ENCODE measurements around the gene SORL1.
"Not testable (repeated sequence)": the region's sequence is repeated elsewhere in the genome, so short reads cannot be mapped to it uniquely, and the experiment has no call there.

The SORL1 gene

GRCh38 chr11:121451986-121452608 is at the start of gene SORL1:
SORL1 (plus strand) TSS chr11:121452314; CDS start chr11:121452332, 18 bp downstream.
- peak within 1 kb of the TSS; percentile 96 for H3K4me3 ChIP-seq
- DNase-seq (ENCODE audit: low spot score), result peak; percentile 83
- peak within 1 kb of the TSS; percentile 39 to 69 for H3K27ac ChIP-seq
- TF ChIP-seq CTCF (IDR thresholded peaks at IDR 0.05), result peak; percentile 25

- no peak overlapping the region for H3K27ac ChIP-seq
- no peak for TF ChIP-seq CTCF (IDR thresholded peaks at IDR 0.05)
- H3K4me3 ChIP-seq, result no peak overlapping the region
- DNase-seq (ENCODE audit: low spot score), result no peak
Measured at GRCh38 chr11:121405646-121406045, 46.5 kb upstream of the SORL1 start.

- no peak for DNase-seq (ENCODE audit: low spot score)
- no peak for TF ChIP-seq CTCF (IDR thresholded peaks at IDR 0.05)
- H3K4me3 ChIP-seq, result no peak overlapping the region
- no peak overlapping the region for H3K27ac ChIP-seq
Measured at GRCh38 chr11:121406291-121406690, 45.8 kb upstream of the SORL1 start.

- TF ChIP-seq CTCF (IDR thresholded peaks at IDR 0.05), result no peak
- no peak for DNase-seq (ENCODE audit: low spot score)
- Histone ChIP-seq H3K4me3 (no peak overlapping the region), H3K27ac (no peak overlapping the region)
Measured at GRCh38 chr11:121408830-121409229, 43.3 kb upstream of the SORL1 start.

GRCh38 chr11:121410041-121410440 is 42.1 kb upstream of the SORL1 start:
- DNase-seq (ENCODE audit: low spot score); H3K4me3 ChIP-seq; H3K27ac ChIP-seq: not testable (repeated sequence)

- not testable (repeated sequence) for DNase-seq (ENCODE audit: low spot score); H3K27ac ChIP-seq; H3K4me3 ChIP-seq
Measured at GRCh38 chr11:121411330-121411729, 40.8 kb upstream of the SORL1 start.

- no peak for TF ChIP-seq CTCF (IDR thresholded peaks at IDR 0.05)
- no peak overlapping the region for H3K4me3 ChIP-seq
- no peak overlapping the region for H3K27ac ChIP-seq
- DNase-seq (ENCODE audit: low spot score), result no peak
Measured at GRCh38 chr11:121412000-121412587, 40.0 kb upstream of the SORL1 start.

- DNase-seq (ENCODE audit: low spot score), result no peak
- Histone ChIP-seq H3K4me3 (no peak overlapping the region), H3K27ac (no peak overlapping the region)
- TF ChIP-seq CTCF (IDR thresholded peaks at IDR 0.05), result no peak
Measured at GRCh38 chr11:121412711-121413415, 39.3 kb upstream of the SORL1 start.
